IMR-90 (cell line): ENCODE measurements around the gene GTPBP10. TPM values are rescaled to one million over a fixed set of nuclear protein-coding genes. Genes with fewer than 3 reads are reported as not detected.

Source experiments
- ATAC-seq: fragments of 200-7000 bp; cut with Tn5 transposase; 2 replicates; pipeline ENCODE4 v1.9.1; 2020; ENCODE audit warnings: low read depth, mild to moderate bottlenecking, moderate library complexity
- BruUV-seq: library from RNA; stranded (reverse); fragments of 400-500 nt; replicated peaks from 2 replicates; lab custom pipeline; 2021; lab: Mats Ljungman, UMichigan
- CTCF ChIA-PET: fragments of 300-600 bp; formaldehyde crosslinking; extraction: SDS; loops from one replicate; lab custom pipeline; 2021; ENCODE audit warnings: antibody characterized with exemption; lab: Yijun Ruan, JAX
- POLR2A ChIA-PET: fragments of 300-600 bp; sonication (Branson Sonifier 250); formaldehyde crosslinking; loops from one replicate; lab custom pipeline; 2022; ENCODE audit warnings: antibody characterized with exemption; ENCODE audit not compliant: unreplicated experiment; lab: Charles Lee
- DNase-seq: peaks from one replicate; pipeline ENCODE4 v3.0.0; 2013
- H2AFZ ChIP-seq: replicated peaks from 2 replicates; pipeline ENCODE3; 2013; ENCODE audit warnings: low read length, mild to moderate bottlenecking; ENCODE audit not compliant: poor library complexity
- H2AK5ac ChIP-seq: 2 replicates; pipeline ENCODE4 v1.6.1; 2013; ENCODE audit warnings: low read depth, low read length, inconsistent platforms
- H2AK9ac ChIP-seq: replicated peaks from 2 replicates; pipeline ENCODE3; 2013; ENCODE audit warnings: mild to moderate bottlenecking, low read depth, low read length, moderate library complexity; ENCODE audit not compliant: poor library complexity
- H2BK120ac ChIP-seq: 2 replicates; pipeline ENCODE4 v1.6.1; 2013; ENCODE audit warnings: low read depth, low read length, inconsistent platforms
- H2BK15ac ChIP-seq: 3 replicates; pipeline ENCODE4 v1.6.1; 2013; ENCODE audit warnings: low read depth, low read length, inconsistent platforms
- H2BK20ac ChIP-seq: 2 replicates; pipeline ENCODE4 v1.6.1; 2013; ENCODE audit warnings: low read depth, mild to moderate bottlenecking, inconsistent platforms, low read length, moderate library complexity
- H2BK5ac ChIP-seq: 2 replicates; pipeline ENCODE4 v1.6.1; 2013; ENCODE audit warnings: mild to moderate bottlenecking, low read depth, low read length, inconsistent platforms; ENCODE audit not compliant: poor library complexity, severe bottlenecking
- H3K14ac ChIP-seq: replicated peaks from 2 replicates; pipeline ENCODE4 v1.6.1; 2013; ENCODE audit warnings: low read depth, low read length, inconsistent platforms
- H3K18ac ChIP-seq: 2 replicates; pipeline ENCODE4 v1.6.1; 2013; ENCODE audit warnings: low read depth, low read length, control low read depth
- H3K23ac ChIP-seq: 2 replicates; pipeline ENCODE4 v1.6.1; 2013; ENCODE audit warnings: low read depth, low read length, inconsistent platforms
- H3K27ac ChIP-seq: 2 replicates; pipeline ENCODE4 v1.5.1; 2013; ENCODE audit warnings: mild to moderate bottlenecking, control low read depth, low read length; ENCODE audit not compliant: insufficient read depth
- H3K27me3 ChIP-seq: 2 replicates; pipeline ENCODE4 v1.6.1; 2013; ENCODE audit warnings: low read length; ENCODE audit not compliant: control insufficient read depth, insufficient read depth
- H3K36me3 ChIP-seq: 2 replicates; pipeline ENCODE4 v1.6.1; 2013; ENCODE audit warnings: low read length, mixed read lengths; ENCODE audit not compliant: control insufficient read depth, insufficient read depth
- H3K4ac ChIP-seq: 2 replicates; pipeline ENCODE4 v1.6.1; 2013; ENCODE audit warnings: low read depth, low read length, inconsistent platforms
- H3K4me1 ChIP-seq: 2 replicates; pipeline ENCODE4 v1.6.1; 2013; ENCODE audit warnings: low read length, mixed read lengths; ENCODE audit not compliant: control insufficient read depth, insufficient read depth
- H3K4me2 ChIP-seq: 2 replicates; pipeline ENCODE4 v1.6.1; 2013; ENCODE audit warnings: low read depth, mild to moderate bottlenecking, control low read depth, low read length, moderate library complexity
- H3K4me3 ChIP-seq: 2 replicates; pipeline ENCODE4 v1.5.1; 2013; ENCODE audit warnings: low read depth, mild to moderate bottlenecking, control low read depth, low read length, moderate library complexity; ENCODE audit not compliant: insufficient read depth
- H3K56ac ChIP-seq: 2 replicates; pipeline ENCODE4 v1.6.1; 2013; ENCODE audit warnings: low read length, inconsistent platforms; ENCODE audit not compliant: insufficient read depth; ENCODE audit errors: extremely low read depth
- H3K79me1 ChIP-seq, 2 experiments: 2 replicates each; pipeline ENCODE4 v1.6.1; 2013; ENCODE audit warnings: low read length in 2 of 2, inconsistent platforms in 1 of 2, low read depth in 1 of 2
- H3K9ac ChIP-seq: 2 replicates; pipeline ENCODE4 v1.6.1; 2013; ENCODE audit warnings: low read depth, low read length, control low read depth
- H3K9me1 ChIP-seq: 2 replicates; pipeline ENCODE4 v1.6.1; 2013; ENCODE audit warnings: low read length, inconsistent platforms; ENCODE audit not compliant: insufficient read depth
- H3K9me3 ChIP-seq: 2 replicates; pipeline ENCODE4 v1.6.1; 2013; ENCODE audit warnings: low read length; ENCODE audit not compliant: control insufficient read depth, insufficient read depth
- H4K20me1 ChIP-seq: 2 replicates; pipeline ENCODE4 v1.6.1; 2013; ENCODE audit warnings: low read length, inconsistent platforms; ENCODE audit not compliant: insufficient read depth
- H4K5ac ChIP-seq: 2 replicates; pipeline ENCODE4 v1.6.1; 2013; ENCODE audit warnings: mild to moderate bottlenecking, low read depth, low read length, control low read depth
- H4K8ac ChIP-seq, 2 experiments: 2 replicates each; pipeline ENCODE4 v1.6.1; 2013; ENCODE audit warnings: low read depth in 2 of 2, low read length in 2 of 2, control low read depth in 1 of 2, inconsistent platforms in 1 of 2
- H4K91ac ChIP-seq: 2 replicates; pipeline ENCODE4 v1.6.1; 2013; ENCODE audit warnings: low read depth, low read length, inconsistent platforms; ENCODE audit not compliant: insufficient read depth
- BHLHE40 ChIP-seq: fragments of 150-350 bp; IDR thresholded peaks from 2 replicates; pipeline ENCODE4 v1.6.1; 2016; ENCODE audit warnings: mild to moderate bottlenecking, low read depth, low read length
- CEBPB ChIP-seq: IDR thresholded peaks from 2 replicates; pipeline ENCODE4 v1.6.1; 2012; ENCODE audit warnings: low read depth, low read length, improper control_type of control experiment
- CHD1 ChIP-seq: IDR thresholded peaks from 2 replicates; pipeline ENCODE4 v1.6.1; 2012; ENCODE audit warnings: low read depth, low read length, improper control_type of control experiment
- FOS ChIP-seq: fragments of 150-350 bp; IDR thresholded peaks from 2 replicates; pipeline ENCODE4 v1.6.1; 2016; ENCODE audit warnings: low read depth, low read length
- MAFK ChIP-seq: IDR thresholded peaks from 2 replicates; pipeline ENCODE4 v1.6.1; 2012; ENCODE audit warnings: low read depth, low read length, improper control_type of control experiment
- MAZ ChIP-seq: IDR thresholded peaks from 2 replicates; pipeline ENCODE4 v1.6.1; 2012; ENCODE audit warnings: low read depth, mild to moderate bottlenecking, low read length, improper control_type of control experiment, moderate library complexity, borderline replicate concordance
- MXI1 ChIP-seq: IDR thresholded peaks from 2 replicates; pipeline ENCODE4 v1.6.1; 2012; ENCODE audit warnings: low read depth, mild to moderate bottlenecking, low read length, moderate library complexity, borderline replicate concordance
- NFE2L2 ChIP-seq: fragments of 150-350 bp; IDR thresholded peaks from 2 replicates; pipeline ENCODE4 v1.6.1; 2016; ENCODE audit warnings: low read depth, mild to moderate bottlenecking, low read length
- POLR2A ChIP-seq: IDR thresholded peaks from 2 replicates; pipeline ENCODE4 v1.6.1; 2012; ENCODE audit warnings: mild to moderate bottlenecking, low read depth, low read length
- RAD21 ChIP-seq: IDR thresholded peaks from 2 replicates; pipeline ENCODE4 v1.6.1; 2012; ENCODE audit warnings: low read length, improper control_type of control experiment
- RFX5 ChIP-seq: IDR thresholded peaks from 2 replicates; pipeline ENCODE4 v1.8.0; 2012; ENCODE audit warnings: low read depth, mild to moderate bottlenecking, low read length, moderate library complexity
- SMC3 ChIP-seq: fragments of 150-350 bp; IDR thresholded peaks from 2 replicates; pipeline ENCODE4 v1.6.1; 2016; ENCODE audit warnings: low read depth, mild to moderate bottlenecking, antibody characterized with exemption, low read length, moderate library complexity
- WGBS, 2 experiments: methylation state at CpG; one replicate each; pipeline versions ENCODE4 v1.1.5 to v1.1.7; 2013; ENCODE audit warnings: missing lambda C conversion rate in 2 of 2; ENCODE audit not compliant: insufficient read length in 1 of 2; ENCODE audit errors: extremely low coverage in 2 of 2; 5-methylcytosine and 5-hydroxymethylcytosine counted together
- dilution Hi-C: fragments of 300-500 bp; cut with HindIII; formaldehyde crosslinking; loops from one replicate; pipeline ENCODE4 v1.14.3; 2018; ENCODE audit warnings: low sequenced_read_pairs; ENCODE audit not compliant: unreplicated experiment
- in situ Hi-C: fragments of 300-500 bp; cut with MboI; formaldehyde crosslinking; loops from 3 replicates; pipeline ENCODE4 v1.14.3; 2019; ENCODE audit warnings: low sequenced_read_pairs, inconsistent platforms, mixed read lengths
- intact Hi-C: fragments of 100-400 bp; cut with micrococcal nuclease; formaldehyde crosslinking; loops from 2 replicates; pipeline ENCODE4 v1.10.0; 2022
- polyA plus RNA-seq, 3 experiments: library from polyadenylated mRNA; depleted of rRNA; stranded (reverse); fragments of >200 nt; gene quantifications; 2 replicates each; pipeline ENCODE4 v1.2.3, GENCODE V29; 2012; ENCODE audit warnings: low replicate concordance in 1 of 3
- total RNA-seq: library from RNA; depleted of rRNA; stranded (reverse); fragments of >200 nt; gene quantifications from 2 replicates; pipeline ENCODE4 v1.2.3, GENCODE V29; 2012
- TF ChIP-seq, protein P1 (sequence below): fragments of 150-350 bp; IDR thresholded peaks from 2 replicates; pipeline ENCODE4 v1.6.1; 2017; ENCODE audit warnings: mild to moderate bottlenecking, antibody characterized with exemption, low read length, low read depth
- TF ChIP-seq, protein P2 (sequence below): conservative IDR thresholded peaks from 2 replicates; pipeline ENCODE4 v1.5.1; 2012; ENCODE audit warnings: mild to moderate bottlenecking, low read depth, low read length, improper control_type of control experiment

Gene GTPBP10
- total and polyA plus RNA-seq, 2 of the 4 experiments (the other 2 are of a cell fraction), result 11.5 to 12.8 TPM

DNA sequence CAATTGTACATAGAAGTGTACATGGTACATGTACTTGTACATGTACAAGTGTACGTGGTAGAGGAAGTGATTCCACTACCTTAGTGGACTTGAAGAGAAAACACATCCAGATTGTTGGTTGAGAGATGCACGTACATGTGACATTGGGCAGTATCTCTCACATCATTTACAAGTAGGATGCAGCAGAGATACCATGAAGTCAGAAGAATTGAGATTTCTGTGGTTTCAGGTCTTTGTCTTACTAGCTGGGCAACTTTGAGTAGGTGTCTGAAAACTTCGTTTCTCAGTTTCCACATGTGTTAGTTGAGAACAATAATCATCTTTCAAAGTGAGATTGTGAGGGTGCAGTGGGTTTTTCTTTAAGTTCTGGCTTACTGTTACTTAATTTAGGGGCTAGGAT lies 78.2 kb downstream of the GTPBP10 start:
- Histone ChIP-seq H3K4me1 (no peaks in the 10 kb centered on the region), H3K4me3 (no peak overlapping the region), H3K9me3 (no peaks in the 10 kb centered on the region), H3K56ac (no peak overlapping the region), H4K20me1 (no peaks in the 10 kb centered on the region), H3K9me1 (no peaks in the 10 kb centered on the region), H2BK120ac (no peak overlapping the region), H3K9ac (no peak overlapping the region), H3K4ac (no peak overlapping the region), H3K14ac (no peak overlapping the region), H3K79me1 (no peaks in the 10 kb centered on the region), H2BK20ac (no peak overlapping the region), H4K8ac (no peak overlapping the region), H2AK5ac (no peak overlapping the region), H2BK5ac (no peak overlapping the region), H4K5ac (no peak overlapping the region), H3K27ac (no peak overlapping the region), H3K18ac (no peak overlapping the region), H4K91ac (no peak overlapping the region), H2BK15ac (no peak overlapping the region), H3K27me3 (no peaks in the 10 kb centered on the region), H3K4me2 (no peak overlapping the region), H2AK9ac (no peak overlapping the region), H3K23ac (no peak overlapping the region), H3K36me3 (no peaks in the 10 kb centered on the region), H2AFZ (no peak overlapping the region)
- ATAC-seq, result no peak
- DNase-seq, result no peak
- in situ Hi-C loops, result no loop called here
- TF ChIP-seq RAD21 (no peak), MXI1 (no peak), NFE2L2 (no peak), CHD1 (no peak), POLR2A (no peak), MAFK (no peak), RFX5 (no peak), BHLHE40 (no peak), CEBPB (no peak), SMC3 (no peak), FOS (no peak), MAZ (no peak)
- TF ChIP-seq, protein P1, sequence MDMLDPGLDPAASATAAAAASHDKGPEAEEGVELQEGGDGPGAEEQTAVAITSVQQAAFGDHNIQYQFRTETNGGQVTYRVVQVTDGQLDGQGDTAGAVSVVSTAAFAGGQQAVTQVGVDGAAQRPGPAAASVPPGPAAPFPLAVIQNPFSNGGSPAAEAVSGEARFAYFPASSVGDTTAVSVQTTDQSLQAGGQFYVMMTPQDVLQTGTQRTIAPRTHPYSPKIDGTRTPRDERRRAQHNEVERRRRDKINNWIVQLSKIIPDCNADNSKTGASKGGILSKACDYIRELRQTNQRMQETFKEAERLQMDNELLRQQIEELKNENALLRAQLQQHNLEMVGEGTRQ, result no peak
- TF ChIP-seq, protein P2, sequence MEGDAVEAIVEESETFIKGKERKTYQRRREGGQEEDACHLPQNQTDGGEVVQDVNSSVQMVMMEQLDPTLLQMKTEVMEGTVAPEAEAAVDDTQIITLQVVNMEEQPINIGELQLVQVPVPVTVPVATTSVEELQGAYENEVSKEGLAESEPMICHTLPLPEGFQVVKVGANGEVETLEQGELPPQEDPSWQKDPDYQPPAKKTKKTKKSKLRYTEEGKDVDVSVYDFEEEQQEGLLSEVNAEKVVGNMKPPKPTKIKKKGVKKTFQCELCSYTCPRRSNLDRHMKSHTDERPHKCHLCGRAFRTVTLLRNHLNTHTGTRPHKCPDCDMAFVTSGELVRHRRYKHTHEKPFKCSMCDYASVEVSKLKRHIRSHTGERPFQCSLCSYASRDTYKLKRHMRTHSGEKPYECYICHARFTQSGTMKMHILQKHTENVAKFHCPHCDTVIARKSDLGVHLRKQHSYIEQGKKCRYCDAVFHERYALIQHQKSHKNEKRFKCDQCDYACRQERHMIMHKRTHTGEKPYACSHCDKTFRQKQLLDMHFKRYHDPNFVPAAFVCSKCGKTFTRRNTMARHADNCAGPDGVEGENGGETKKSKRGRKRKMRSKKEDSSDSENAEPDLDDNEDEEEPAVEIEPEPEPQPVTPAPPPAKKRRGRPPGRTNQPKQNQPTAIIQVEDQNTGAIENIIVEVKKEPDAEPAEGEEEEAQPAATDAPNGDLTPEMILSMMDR, result no peak
- intact Hi-C loops, result no loop called here
- CTCF ChIA-PET, result no interaction called here
- POLR2A ChIA-PET, result no interaction called here
- WGBS, 2 experiments, result no CpG with 5 or more reads among the region's 3 CpGs
- no TSS peak for BruUV-seq
- dilution Hi-C loops, result no loop called here
